H1 (cell line): ENCODE measurements around the gene PPAN. TPM values are rescaled to one million over a fixed set of nuclear protein-coding genes. Genes with fewer than 3 reads are reported as not detected.

Source experiments
- CTCF ChIA-PET: fragments of 300-600 bp; sonication (Branson Sonifier 250); formaldehyde crosslinking; loops from one replicate; lab custom pipeline; 2021; ENCODE audit not compliant: partially characterized antibody; lab: Charles Lee
- POLR2A ChIA-PET: fragments of 300-600 bp; sonication (Branson Sonifier 250); formaldehyde crosslinking; loops from one replicate; lab custom pipeline; 2021; ENCODE audit warnings: inconsistent platforms; ENCODE audit not compliant: partially characterized antibody; lab: Charles Lee
- DNase-seq, 2 experiments: peaks; one replicate each; pipeline versions ENCODE4 v3.0.0 to v3.0.0-alpha.2; 2010 to 2022; ENCODE audit warnings: low spot score in 2 of 2, low read depth in 1 of 2, mixed read lengths in 1 of 2
- FAIRE-seq: peaks from 2 replicates; lab custom pipeline; 2011; peaks lifted over from hg19 to GRCh38; lab: Jason Lieb, UNC
- H2AFZ ChIP-seq: 2 replicates; pipeline ENCODE4 v1.8.1; 2012; ENCODE audit warnings: low read length, inconsistent platforms
- H2AK5ac ChIP-seq: 2 replicates; pipeline ENCODE4 v1.6.1; 2013; ENCODE audit warnings: low read depth, low read length
- H2BK120ac ChIP-seq: replicated peaks from 2 replicates; pipeline ENCODE3; 2013; ENCODE audit warnings: low read depth, low read length, inconsistent platforms
- H2BK12ac ChIP-seq: 2 replicates; pipeline ENCODE4 v1.6.1; 2013; ENCODE audit warnings: low read depth, low read length
- H2BK15ac ChIP-seq: 2 replicates; pipeline ENCODE4 v1.6.1; 2013; ENCODE audit warnings: low read length
- H2BK20ac ChIP-seq: 2 replicates; pipeline ENCODE4 v1.6.1; 2013; ENCODE audit warnings: low read length
- H2BK5ac ChIP-seq: 2 replicates; pipeline ENCODE4 v1.6.1; 2013; ENCODE audit warnings: low read depth, low read length
- H3K14ac ChIP-seq: 2 replicates; pipeline ENCODE4 v1.6.1; 2013; ENCODE audit warnings: inconsistent platforms; ENCODE audit not compliant: insufficient read length
- H3K18ac ChIP-seq: 2 replicates; pipeline ENCODE4 v1.6.1; 2013; ENCODE audit warnings: low read length; ENCODE audit errors: extremely low read depth
- H3K23ac ChIP-seq: 2 replicates; pipeline ENCODE4 v1.6.1; 2013; ENCODE audit warnings: inconsistent platforms; ENCODE audit not compliant: insufficient read length
- H3K23me2 ChIP-seq: 2 replicates; pipeline ENCODE4 v1.6.1; 2013; ENCODE audit warnings: low read depth, low read length
- H3K27ac ChIP-seq: 2 replicates; pipeline ENCODE4 v1.6.1; 2011; ENCODE audit warnings: low read depth, low read length, inconsistent platforms
- H3K27me3 ChIP-seq, 4 experiments: replicated peaks in 1 of 4; 1 replicate in 1 of 4; 2 replicates in 3 of 4; pipeline versions ENCODE4 v1.6.1 to v1.8.1; 2011 to 2013; ENCODE audit warnings: low read length in 3 of 4, mild to moderate bottlenecking in 3 of 4, inconsistent platforms in 2 of 4, mixed read lengths in 2 of 4, moderate library complexity in 1 of 4; ENCODE audit not compliant: control insufficient read depth in 3 of 4, insufficient read depth in 3 of 4; ENCODE audit errors: extremely low read depth in 1 of 4
- H3K36me3 ChIP-seq, 4 experiments: 2 replicates each; pipeline versions ENCODE4 v1.6.1 to v1.8.1; 2011 to 2013; ENCODE audit warnings: mild to moderate bottlenecking in 4 of 4, low read length in 3 of 4, moderate library complexity in 2 of 4, control low read depth in 1 of 4, inconsistent platforms in 1 of 4; ENCODE audit not compliant: insufficient read depth in 4 of 4, control insufficient read depth in 2 of 4
- H3K4ac ChIP-seq: replicated peaks from 2 replicates; pipeline ENCODE3; 2013; ENCODE audit warnings: low read length, low read depth, mixed read lengths, inconsistent platforms; ENCODE audit not compliant: insufficient read length
- H3K4me1 ChIP-seq, 4 experiments: replicated peaks in 1 of 4; 1 replicate in 1 of 4; 2 replicates in 3 of 4; pipeline versions ENCODE4 v1.6.1 to v1.8.1; 2011 to 2013; ENCODE audit warnings: low read length in 3 of 4, inconsistent platforms in 2 of 4, mixed read lengths in 1 of 4; ENCODE audit not compliant: insufficient read depth in 4 of 4, control insufficient read depth in 3 of 4
- H3K4me2 ChIP-seq, 2 experiments: 2 replicates each; pipeline versions ENCODE4 v1.6.1 to v1.8.1; 2011 to 2013; ENCODE audit warnings: low read depth in 2 of 2, low read length in 2 of 2, control low read depth in 1 of 2, inconsistent platforms in 1 of 2, mild to moderate bottlenecking in 1 of 2; ENCODE audit not compliant: insufficient read depth in 1 of 2
- H3K4me3 ChIP-seq, 4 experiments: fragments of 200-600, 300-600 bp in 1 of 4; sonication (generic), shearing (Covaris generic), sonication (Bioruptor Twin) in 1 of 4; 2 replicates each; pipeline versions ENCODE4 v1.5.1 to v1.8.1; 2011 to 2016; ENCODE audit warnings: low read length in 4 of 4, low read depth in 3 of 4, control low read depth in 2 of 4, inconsistent platforms in 2 of 4, mild to moderate bottlenecking in 2 of 4, mixed read lengths in 1 of 4, moderate library complexity in 1 of 4; ENCODE audit not compliant: insufficient read depth in 2 of 4; ENCODE audit errors: extremely low read depth in 1 of 4
- H3K56ac ChIP-seq: replicated peaks from 2 replicates; pipeline ENCODE3; 2013; ENCODE audit warnings: low read depth, mild to moderate bottlenecking, mixed read lengths, low read length, inconsistent platforms; ENCODE audit not compliant: insufficient read length
- H3K79me1 ChIP-seq: 2 replicates; pipeline ENCODE4 v1.6.1; 2013; ENCODE audit warnings: low read depth, low read length, control low read depth
- H3K79me2 ChIP-seq, 2 experiments: 2 replicates each; pipeline versions ENCODE4 v1.6.1 to v1.8.1; 2012 to 2013; ENCODE audit warnings: low read length in 2 of 2, mild to moderate bottlenecking in 2 of 2, inconsistent platforms in 1 of 2; ENCODE audit not compliant: insufficient read depth in 2 of 2, control insufficient read depth in 1 of 2
- H3K9ac ChIP-seq, 4 experiments: replicated peaks in 1 of 4; 1 replicate in 1 of 4; 2 replicates in 3 of 4; pipeline versions ENCODE4 v1.6.1 to v1.8.1; 2011 to 2013; ENCODE audit warnings: low read depth in 3 of 4, low read length in 3 of 4, control low read depth in 2 of 4, mild to moderate bottlenecking in 2 of 4, moderate library complexity in 2 of 4, inconsistent platforms in 1 of 4; ENCODE audit errors: extremely low read depth in 1 of 4
- H3K9me3 ChIP-seq, 2 experiments: 2 replicates each; pipeline versions ENCODE4 v1.6.1 to v1.8.1; 2012 to 2013; ENCODE audit warnings: mild to moderate bottlenecking in 2 of 2, moderate library complexity in 2 of 2, control low read depth in 1 of 2, inconsistent platforms in 1 of 2, low read depth in 1 of 2, low read length in 1 of 2, mixed read lengths in 1 of 2; ENCODE audit not compliant: insufficient read depth in 2 of 2
- H4K20me1 ChIP-seq, 2 experiments: replicated peaks in 1 of 2; 2 replicates each; pipeline versions ENCODE3 to v1.8.1; 2011 to 2013; ENCODE audit warnings: inconsistent platforms in 2 of 2, low read length in 2 of 2, mild to moderate bottlenecking in 1 of 2; ENCODE audit not compliant: insufficient read depth in 2 of 2, control insufficient read depth in 1 of 2
- H4K5ac ChIP-seq: 2 replicates; pipeline ENCODE4 v1.6.1; 2013; ENCODE audit warnings: low read length, low read depth, mixed read lengths, inconsistent platforms; ENCODE audit not compliant: insufficient read length
- H4K8ac ChIP-seq: 2 replicates; pipeline ENCODE4 v1.8.0; 2013; ENCODE audit warnings: mild to moderate bottlenecking, moderate library complexity, low read length, inconsistent platforms; ENCODE audit not compliant: insufficient read depth; ENCODE audit errors: extremely low read depth
- H4K91ac ChIP-seq: replicated peaks from 2 replicates; pipeline ENCODE3; 2013; ENCODE audit warnings: low read length, mixed read lengths, inconsistent platforms; ENCODE audit not compliant: insufficient read length
- CHD2 ChIP-seq: IDR thresholded peaks from 2 replicates; pipeline ENCODE4 v1.6.1; 2012; ENCODE audit warnings: low read length, improper control_type of control experiment
- KDM1A ChIP-seq: fragments of 200-600, 300-600 bp; sonication (generic); IDR thresholded peaks from 2 replicates; pipeline ENCODE4 v1.7.1; 2016; ENCODE audit warnings: mild to moderate bottlenecking, low read length, borderline replicate concordance
- RXRA ChIP-seq: IDR thresholded peaks from 2 replicates; pipeline ENCODE4 v1.6.1; 2011; ENCODE audit warnings: low read depth, mild to moderate bottlenecking, low read length, moderate library complexity; ENCODE audit not compliant: insufficient read depth
- SAP30 ChIP-seq: fragments of 300-600 bp; sonication (generic); IDR thresholded peaks from 2 replicates; pipeline ENCODE4 v1.7.1; 2012; ENCODE audit warnings: low read length, moderate library complexity, mild to moderate bottlenecking, inconsistent platforms; ENCODE audit not compliant: insufficient read depth, insufficient replicate concordance
- SIN3A ChIP-seq, 2 experiments: IDR thresholded peaks in 1 of 2; conservative IDR thresholded peaks in 1 of 2; 2 replicates each; pipeline ENCODE4 v1.6.1; 2011 to 2012; ENCODE audit warnings: low read length in 2 of 2, improper control_type of control experiment in 1 of 2, low read depth in 1 of 2, mild to moderate bottlenecking in 1 of 2
- SP1 ChIP-seq: IDR thresholded peaks from 2 replicates; pipeline ENCODE4 v1.6.1; 2011; ENCODE audit warnings: low read depth, low read length
- TBP ChIP-seq: IDR thresholded peaks from 2 replicates; pipeline ENCODE4 v1.6.1; 2011; ENCODE audit warnings: low read depth, low read length, improper control_type of control experiment
- TEAD4 ChIP-seq: IDR thresholded peaks from 2 replicates; pipeline ENCODE4 v1.6.1; 2012; ENCODE audit warnings: low read depth, low read length, inconsistent platforms, mixed read lengths
- WGBS, 2 experiments: shearing (Covaris generic) in 1 of 2; methylation state at CpG; one replicate each; pipeline versions ENCODE4 v1.1.6 to v1.1.7; 2013 to 2015; ENCODE audit warnings: low lambda C conversion rate in 2 of 2, mixed read lengths in 2 of 2, inconsistent platforms in 1 of 2, low coverage in 1 of 2, missing lambda C conversion rate in 1 of 2; ENCODE audit not compliant: insufficient replicate concordance in 2 of 2, insufficient coverage in 1 of 2, insufficient read length in 1 of 2; ENCODE audit errors: extremely low coverage in 1 of 2, missing lambda C conversion rate in 1 of 2; 5-methylcytosine and 5-hydroxymethylcytosine counted together
- polyA plus RNA-seq, 7 experiments: library from polyadenylated mRNA; depleted of rRNA in 3 of 7; stranded (reverse) in 5 of 7; unstranded in 2 of 7; fragments of >200 nt in 5 of 7; fragments of 200-250 nt in 2 of 7; gene quantifications; 1 replicate in 5 of 7; 2 replicates in 1 of 7; 4 replicates in 1 of 7; pipeline versions ENCODE4 v1.2.1 to v1.2.3, GENCODE V29; 2011 to 2013; ENCODE audit warnings: missing spikeins in 2 of 7, mixed read lengths in 2 of 7
- total RNA-seq: library from RNA; stranded (reverse); fragmentation: NEBNext Ultra II Directional; extraction: Animal tissue kit (Norgen Biotek cat#: 25700); gene quantifications from 2 replicates; pipeline ENCODE4 v1.2.1, GENCODE V29; 2021

Gene PPAN
- total and polyA plus RNA-seq, 2 of the 8 experiments (the other 6 are each of a cell fraction or from before 2014, with no cell fraction given), result 48.8 to 74.4 TPM

DNA sequence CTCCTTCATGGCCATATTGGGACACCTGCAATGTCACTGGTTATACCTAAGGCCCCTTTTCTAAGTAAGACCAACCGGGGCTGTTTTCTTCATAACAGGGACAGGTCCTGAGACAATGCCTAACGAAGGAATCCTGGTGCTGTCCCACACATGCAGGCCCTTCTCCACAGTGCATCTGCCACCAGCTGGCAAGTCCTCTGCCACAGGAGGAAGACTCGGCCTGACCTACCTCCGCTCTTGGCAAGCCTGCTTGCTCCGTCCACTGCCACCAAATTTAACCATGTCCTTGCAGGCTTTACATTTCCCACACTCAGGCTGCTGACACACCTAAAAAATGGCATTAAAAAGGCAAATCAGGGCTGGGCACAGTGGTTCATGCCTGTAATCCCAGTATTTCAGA is 45.4 kb downstream of the PPAN start:
- H4K20me1 ChIP-seq, result peaks cover 7 to 8% of the 10 kb centered on the region in 2 experiments
- 88% methylated on average over 5 of the region's 5 CpGs; no CpG with 5 or more reads in 1 of the 2 experiments for WGBS, 2 experiments
- H3K27ac ChIP-seq, result no peak overlapping the region
- no peak for TF ChIP-seq TEAD4
- no peak for TF ChIP-seq SAP30
- TF ChIP-seq CHD2, result no peak
- no peak for TF ChIP-seq SP1
- no peak for TF ChIP-seq SIN3A (conservative IDR thresholded peaks at IDR 0.05 in 1 of 2, IDR thresholded peaks at IDR 0.05 in 1 of 2; ENCODE audit: low read depth in 1 of 2, low read length in 2 of 2)
- TF ChIP-seq KDM1A, result no peak
- TF ChIP-seq RXRA, result no peak
- no peak for TF ChIP-seq TBP
- no peak overlapping the region for H4K8ac ChIP-seq
- no peak overlapping the region for H3K4me3 ChIP-seq
- no peak overlapping the region for H3K9ac ChIP-seq
- H3K14ac ChIP-seq, result no peak overlapping the region
- no peaks in the 10 kb centered on the region for H3K4me1 ChIP-seq
- DNase-seq, result no peak
- H3K4ac ChIP-seq, result no peak overlapping the region
- no peaks in the 10 kb centered on the region; the same call in 1 of the 2 replicates for H3K79me1 ChIP-seq
- no peaks in the 10 kb centered on the region for H3K23me2 ChIP-seq
- no peak overlapping the region for H3K4me2 ChIP-seq
- no peak overlapping the region for H4K5ac ChIP-seq
- no peak overlapping the region for H3K18ac ChIP-seq
- POLR2A ChIA-PET, result interaction anchor here (1.5 kb wide), 1 partner anchor 36 kb away, joined by 4 read pairs; no protein-coding TSS in a partner anchor
- no peak overlapping the region for H3K56ac ChIP-seq
- H2BK5ac ChIP-seq, result no peak overlapping the region
- no peak overlapping the region for H2BK120ac ChIP-seq
- no peak overlapping the region for H2AK5ac ChIP-seq
- H3K36me3 ChIP-seq, result peaks cover 54 to 87% (median 76%) of the 10 kb centered on the region in 4 experiments
- no peak overlapping the region for H2BK12ac ChIP-seq
- H2BK20ac ChIP-seq, result no peak overlapping the region
- H3K9me3 ChIP-seq, result no peaks in the 10 kb centered on the region
- FAIRE-seq, result no peak
- no peaks in the 10 kb centered on the region for H3K27me3 ChIP-seq
- no peak overlapping the region for H2BK15ac ChIP-seq
- CTCF ChIA-PET, result interaction anchor here (1.4 kb wide), 1 partner anchor 98 kb away, joined by 5 read pairs; no protein-coding TSS in a partner anchor
- H2AFZ ChIP-seq, result no peak overlapping the region
- no peaks in the 10 kb centered on the region for H3K79me2 ChIP-seq
- no peak overlapping the region for H3K23ac ChIP-seq
- H4K91ac ChIP-seq, result no peak overlapping the region
